GM23338 (cell line): ENCODE results near the gene OXLD1. TPM values are rescaled to one million over a fixed set of nuclear protein-coding genes. Genes with fewer than 3 reads are reported as not detected.

Experiments used
- ATAC-seq: fragments of 200-7000 bp; cut with Tn5 transposase; 3 replicates; pipeline ENCODE4 v1.9.1; 2020
- DNase-seq: peaks from one replicate; pipeline ENCODE4 v3.0.0-alpha.2; 2015; ENCODE audit warnings: low spot score
- H2AFZ ChIP-seq: fragments of 200-600 bp; sonication (generic); 2 replicates; pipeline ENCODE4 v1.8.0; 2016; ENCODE audit warnings: antibody characterized with exemption, mild to moderate bottlenecking, moderate library complexity
- H3F3A ChIP-seq: fragments of 200-600 bp; sonication (generic); replicated peaks from 2 replicates; pipeline ENCODE4 v1.8.0; 2017; ENCODE audit warnings: antibody characterized with exemption, mixed run types, low read depth
- H3K27ac ChIP-seq: fragments of 200-600 bp; sonication (generic); 2 replicates; pipeline ENCODE4 v1.6.1; 2016; ENCODE audit warnings: low read depth
- H3K27me3 ChIP-seq: fragments of 200-600 bp; sonication (generic); 2 replicates; pipeline ENCODE4 v1.8.0; 2016; ENCODE audit warnings: mild to moderate bottlenecking, mixed run types, moderate library complexity; ENCODE audit not compliant: insufficient read depth
- H3K36me3 ChIP-seq: fragments of 200-600 bp; sonication (generic); 2 replicates; pipeline ENCODE4 v1.8.0; 2016; ENCODE audit warnings: mild to moderate bottlenecking; ENCODE audit not compliant: insufficient read depth
- H3K4me1 ChIP-seq: fragments of 200-600 bp; sonication (generic); 2 replicates; pipeline ENCODE4 v1.8.0; 2016; ENCODE audit warnings: mild to moderate bottlenecking, moderate library complexity; ENCODE audit not compliant: insufficient read depth
- H3K4me2 ChIP-seq: fragments of 200-600 bp; sonication (generic); 2 replicates; pipeline ENCODE4 v1.7.1; 2017; ENCODE audit warnings: mixed run types
- H3K4me3 ChIP-seq: fragments of 200-600 bp; sonication (generic); 2 replicates; pipeline ENCODE4 v1.6.1; 2016; ENCODE audit warnings: mixed run types
- H3K79me2 ChIP-seq: fragments of 200-600 bp; sonication (generic); replicated peaks from 2 replicates; pipeline ENCODE4 v1.8.0; 2017; ENCODE audit warnings: mild to moderate bottlenecking; ENCODE audit not compliant: insufficient read depth
- H3K9me2 ChIP-seq: fragments of 200-600 bp; sonication (generic); 2 replicates; pipeline ENCODE4 v1.8.0; 2017; ENCODE audit not compliant: insufficient read depth
- H4K20me1 ChIP-seq: fragments of 200-600 bp; sonication (generic); replicated peaks from 2 replicates; pipeline ENCODE4 v1.8.0; 2017; ENCODE audit warnings: mild to moderate bottlenecking; ENCODE audit not compliant: insufficient read depth
- H3K27ac Mint-ChIP-seq: 2 replicates; pipeline ENCODE4 v1.8.0; 2020; ENCODE audit warnings: inconsistent platforms, mild to moderate bottlenecking, moderate library complexity, mixed read lengths
- H3K27me3 Mint-ChIP-seq: 3 replicates; pipeline ENCODE4 v1.8.0; 2022; ENCODE audit warnings: low read depth, mild to moderate bottlenecking, moderate library complexity, mixed read lengths, inconsistent platforms; ENCODE audit not compliant: insufficient read depth, poor library complexity
- H3K36me3 Mint-ChIP-seq: 3 replicates; pipeline ENCODE4 v1.8.0; 2021; ENCODE audit warnings: low read depth, mild to moderate bottlenecking, inconsistent platforms, moderate library complexity, mixed read lengths
- H3K4me1 Mint-ChIP-seq: 3 replicates; pipeline ENCODE4 v1.8.0; 2020; ENCODE audit warnings: mild to moderate bottlenecking, inconsistent platforms, mixed read lengths
- H3K4me3 Mint-ChIP-seq: 3 replicates; pipeline ENCODE4 v1.8.0; 2021; ENCODE audit warnings: moderate library complexity, mild to moderate bottlenecking, inconsistent platforms, mixed read lengths
- H3K9me3 Mint-ChIP-seq: 3 replicates; pipeline ENCODE4 v1.8.0; 2020; ENCODE audit warnings: moderate library complexity, mild to moderate bottlenecking, inconsistent platforms, mixed read lengths
- CREB1 ChIP-seq: fragments of 250-450 bp; sonication (Bioruptor Pico); IDR thresholded peaks from 2 replicates; pipeline ENCODE4 v1.5.0; 2020; ENCODE audit warnings: low read depth, mild to moderate bottlenecking, moderate library complexity
- CTCF ChIP-seq, 2 experiments: fragments of 200-600 bp in 1 of 2; sonication (generic) in 1 of 2; conservative IDR thresholded peaks; 2 replicates each; pipeline versions ENCODE4 v1.5.1 to v1.6.1; 2016 to 2017; ENCODE audit warnings: antibody characterized with exemption in 2 of 2, low read depth in 2 of 2, mild to moderate bottlenecking in 2 of 2, moderate library complexity in 1 of 2
- ETS1 ChIP-seq: IDR thresholded peaks from 2 replicates; pipeline ENCODE4 v1.6.1; 2016; ENCODE audit warnings: antibody characterized with exemption
- EZH2 ChIP-seq: fragments of 200-600 bp; sonication (generic); IDR thresholded peaks from one replicate; pipeline ENCODE4 v1.8.0; 2017; ENCODE audit warnings: antibody characterized with exemption, mild to moderate bottlenecking, low read depth; ENCODE audit not compliant: unreplicated experiment
- EZH2phosphoT487 ChIP-seq: fragments of 200-600 bp; sonication (generic); IDR thresholded peaks from one replicate; pipeline ENCODE4 v1.8.1; 2018; ENCODE audit warnings: antibody characterized with exemption; ENCODE audit not compliant: unreplicated experiment
- JUNB ChIP-seq: IDR thresholded peaks from one replicate; pipeline ENCODE4 v1.6.1; 2016; ENCODE audit warnings: antibody characterized with exemption; ENCODE audit not compliant: unreplicated experiment
- NANOG ChIP-seq: IDR thresholded peaks from 2 replicates; pipeline ENCODE4 v1.6.1; 2016; ENCODE audit warnings: antibody characterized with exemption, borderline replicate concordance
- POLR2AphosphoS5 ChIP-seq: IDR thresholded peaks from 2 replicates; pipeline ENCODE4 v1.6.1; 2016; ENCODE audit warnings: antibody characterized with exemption, low read depth
- REST ChIP-seq: IDR thresholded peaks from one replicate; pipeline ENCODE4 v1.6.1; 2018; ENCODE audit warnings: antibody characterized with exemption; ENCODE audit not compliant: unreplicated experiment
- STAT1 ChIP-seq: IDR thresholded peaks from one replicate; pipeline ENCODE4 v1.6.1; 2016; ENCODE audit warnings: antibody characterized with exemption; ENCODE audit not compliant: unreplicated experiment
- ZNF114 ChIP-seq: fragments of 250-450 bp; sonication (Bioruptor Pico); IDR thresholded peaks from 2 replicates; pipeline ENCODE4 v1.5.0; 2020; ENCODE audit warnings: mild to moderate bottlenecking, moderate library complexity
- ZNF331 ChIP-seq: fragments of 250-450 bp; sonication (Bioruptor Pico); IDR thresholded peaks from 2 replicates; pipeline ENCODE4 v1.5.0; 2020; ENCODE audit warnings: low read depth, mild to moderate bottlenecking, moderate library complexity
- ZNF462 ChIP-seq: fragments of 250-450 bp; sonication (Bioruptor Pico); IDR thresholded peaks from 2 replicates; pipeline ENCODE4 v1.5.0; 2020; ENCODE audit warnings: mild to moderate bottlenecking, moderate library complexity
- polyA plus RNA-seq: library from polyadenylated mRNA; unstranded; fragments of >200 nt; fragmentation: Nextera tagmentation; extraction: Ambion mirVana; gene quantifications from 2 replicates; pipeline ENCODE4 v1.2.1, GENCODE V29; 2016
- total RNA-seq: library from RNA; depleted of rRNA; stranded (reverse); fragments of >200 nt; shearing (Covaris generic); gene quantifications from 2 replicates; pipeline ENCODE4 v1.2.3, GENCODE V29; 2014

The OXLD1 gene
- total and polyA plus RNA-seq, 2 experiments from 2014 or later: 46.0 to 64.9 TPM

- H3K4me1 Mint-ChIP-seq: peaks cover 10% of the 10 kb centered on the region
- Histone ChIP-seq H3K9me2 (no peaks in the 10 kb centered on the region), H4K20me1 (peaks cover 32% of the 10 kb centered on the region), H3K79me2 (peaks cover 49% of the 10 kb centered on the region), H3K27ac (peak within 1 kb of the TSS; percentile 92), H3K27me3 (no peaks in the 10 kb centered on the region), H3K4me2 (peak within 1 kb of the TSS; percentile 99), H3K4me1 (peaks cover 7% of the 10 kb centered on the region), H3F3A (peaks cover 13% of the 10 kb centered on the region; the same call in 1 of the 2 replicates), H2AFZ (peak within 1 kb of the TSS; percentile 84; the same call in 1 of the 2 replicates), H3K36me3 (no peaks in the 10 kb centered on the region; the same call in 1 of the 2 replicates), H3K4me3 (peak within 1 kb of the TSS; percentile 99)
- TF ChIP-seq STAT1 (no peak), EZH2phosphoT487 (no peak), EZH2 (no peak), CTCF (conservative IDR thresholded peaks at IDR 0.05; ENCODE audit: low read depth in 2 of 2) (no peak), JUNB (no peak), POLR2AphosphoS5 (peak; percentile 83), ZNF462 (CRISPR knock-in tag) (no peak), CREB1 (CRISPR knock-in tag) (peak; percentile 80), ZNF114 (CRISPR knock-in tag) (no peak), NANOG (no peak), ZNF331 (CRISPR knock-in tag) (no peak), ETS1 (peak; percentile 37; the same call in 1 of the 2 replicates), REST (no peak)
- no peaks in the 10 kb centered on the region; the same call in 1 of the 3 replicates for H3K9me3 Mint-ChIP-seq
- H3K4me3 Mint-ChIP-seq: peak within 1 kb of the TSS; percentile 96
- peak; percentile 92 for ATAC-seq
- no peaks in the 10 kb centered on the region for H3K27me3 Mint-ChIP-seq
- peak within 1 kb of the TSS; percentile 97 for H3K27ac Mint-ChIP-seq
- peaks cover 14% of the 10 kb centered on the region for H3K36me3 Mint-ChIP-seq
- DNase-seq: peak; percentile 91
These were observed 29.7 kb downstream of the OXLD1 start, which contains the start of the genes NPLOC4 and TSPAN10 for GRCh38 chr17:81636505-81637288. Gene NPLOC4, minus strand, starts transcription at chr17:81637112. Its CDS starts 182 bp downstream, at chr17:81636930. Gene TSPAN10, plus strand, starts transcription at chr17:81637196. Its CDS starts 5,217 bp downstream, at chr17:81642413.
